ENCODE data around the gene CALD1. TPM values are rescaled to one million over a fixed set of nuclear protein-coding genes. Genes with fewer than 3 reads are reported as not detected.

CALD1 gene
- total RNA-seq, 1 experiment from 2014 or later: 107 TPM

GRCh38 chr7:134835463-134835823 is 56.0 kb downstream of the CALD1 start:
- Histone ChIP-seq H3K4me1 (ENCODE audit: insufficient read depth, low read length) (no peaks in the 10 kb centered on the region), H2BK120ac (ENCODE audit: low read depth, low read length, poor library complexity, severe bottlenecking) (no peak overlapping the region), H4K5ac (ENCODE audit: insufficient read length, low read depth, low read length) (no peak overlapping the region), H3K9me3 (ENCODE audit: control insufficient read depth, low read depth, low read length) (no peaks in the 10 kb centered on the region), H3T11ph (ENCODE audit: low read length) (no peak overlapping the region), H3K56ac (ENCODE audit: insufficient read length, low read depth, low read length) (no peak overlapping the region), H4K20me1 (ENCODE audit: control insufficient read depth, insufficient read depth, insufficient read length) (no peaks in the 10 kb centered on the region), H2BK20ac (ENCODE audit: low read depth, low read length, poor library complexity, severe bottlenecking) (no peak overlapping the region), H2AFZ (ENCODE audit: low read length) (no peak overlapping the region), H3K27me3 (ENCODE audit: insufficient read depth, low read length) (no peaks in the 10 kb centered on the region), H3K4me2 (ENCODE audit: insufficient read depth, insufficient read length, low read length) (no peak overlapping the region), H3K27ac (ENCODE audit: insufficient read length, low read depth, low read length) (no peak overlapping the region), H3K14ac (ENCODE audit: insufficient read depth, low read length) (no peak overlapping the region), H3K18ac (ENCODE audit: insufficient read length, low read depth, low read length) (no peak overlapping the region), H3K9ac (ENCODE audit: extremely low read depth, insufficient read length, low read length) (no peak overlapping the region), H3K79me2 (ENCODE audit: insufficient read depth, low read length) (peaks cover 1% of the 10 kb centered on the region; the same call in 1 of the 2 replicates), H2BK12ac (ENCODE audit: insufficient read length, low read depth, low read length) (no peak overlapping the region), H4K91ac (ENCODE audit: insufficient read length, low read depth, low read length) (no peak overlapping the region), H4K8ac (replicated peaks; ENCODE audit: insufficient read length, low read depth, low read length) (no peak overlapping the region), H2BK15ac (ENCODE audit: low read depth, low read length) (no peak overlapping the region), H3K79me1 (ENCODE audit: insufficient read depth, low read depth, low read length, poor library complexity, severe bottlenecking) (no peaks in the 10 kb centered on the region), H2BK5ac (ENCODE audit: insufficient read length, low read length) (no peak overlapping the region), H3K4ac (ENCODE audit: low read depth, low read length) (no peak overlapping the region), H3K23ac (ENCODE audit: insufficient read length, low read depth, low read length) (no peak overlapping the region), H3K23me2 (ENCODE audit: insufficient read length, low read depth, low read length, poor library complexity, severe bottlenecking) (no peaks in the 10 kb centered on the region), H2AK5ac (ENCODE audit: insufficient read length, low read length) (no peak overlapping the region)
- no CpG with 5 or more reads among the region's 4 CpGs for WGBS (ENCODE audit: extremely low coverage, insufficient read length, low lambda C conversion rate)
- Mint-ChIP-seq H3K4me3 (no peak overlapping the region), H3K9me3 (no peaks in the 10 kb centered on the region), H3K36me3 (ENCODE audit: insufficient read depth in 1 of 3, low read depth in 3 of 3) (no peaks in the 10 kb centered on the region; a peak in 1 of 7 replicates), H3K27me3 (ENCODE audit: low read depth) (no peaks in the 10 kb centered on the region), H3K27ac (no peak overlapping the region), H3K4me1 (no peaks in the 10 kb centered on the region)
- DNase-seq: no peak
- no peak for TF ChIP-seq CTCF (conservative IDR thresholded peaks at IDR 0.05)

All from H9 (cell line).